ENCODE results near the gene CBR1. TPM values are rescaled to one million over a fixed set of nuclear protein-coding genes. Genes with fewer than 3 reads are reported as not detected.

CBR1 gene
- total and polyA plus RNA-seq, 9 donors = 29.7 to 80.6 (median 44.0) TPM

DNA sequence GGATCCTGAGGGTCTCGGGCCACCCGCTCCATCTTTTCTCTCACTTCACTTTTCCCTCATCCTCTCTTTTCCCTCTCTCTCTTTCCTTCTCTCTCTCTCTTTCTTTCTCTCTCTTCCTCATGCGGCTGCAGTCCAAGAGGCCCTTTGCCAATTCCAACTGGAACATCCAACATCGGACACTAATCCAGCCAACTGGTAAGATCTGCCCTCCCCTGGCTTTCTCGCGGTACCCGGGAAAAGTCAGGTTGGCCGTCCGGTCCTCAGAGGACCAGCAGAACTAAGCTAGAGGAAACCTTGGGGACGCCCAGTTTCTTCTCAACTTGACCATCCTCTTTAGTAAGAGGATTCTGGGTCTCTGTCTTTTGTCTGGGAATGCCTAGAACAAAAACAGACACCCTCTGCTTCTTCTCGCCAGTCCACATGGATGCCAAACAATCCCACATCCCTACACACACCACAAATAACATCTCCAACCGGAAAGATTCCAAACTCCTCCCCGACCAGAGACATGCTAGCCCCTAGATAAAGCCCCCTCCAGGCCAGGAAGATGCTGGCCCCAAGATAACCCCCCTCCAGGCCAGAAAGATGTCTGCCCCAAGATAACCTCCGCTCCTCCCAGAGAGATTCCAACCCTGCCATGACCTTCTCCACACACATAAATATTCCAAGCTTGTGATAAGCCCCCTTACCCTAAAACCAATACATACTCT is 6.3 kb upstream of the CBR1 start:
- no peak for DNase-seq
- WGBS, 3 donors = 78 to 79% (median 78%) methylated on average over 14 of the region's 14 CpGs
- TF ChIP-seq POLR2A (IDR thresholded peaks at IDR 0.05) (no peak), EP300 (IDR thresholded peaks at IDR 0.05) (no peak)
- TF ChIP-seq, protein P1, sequence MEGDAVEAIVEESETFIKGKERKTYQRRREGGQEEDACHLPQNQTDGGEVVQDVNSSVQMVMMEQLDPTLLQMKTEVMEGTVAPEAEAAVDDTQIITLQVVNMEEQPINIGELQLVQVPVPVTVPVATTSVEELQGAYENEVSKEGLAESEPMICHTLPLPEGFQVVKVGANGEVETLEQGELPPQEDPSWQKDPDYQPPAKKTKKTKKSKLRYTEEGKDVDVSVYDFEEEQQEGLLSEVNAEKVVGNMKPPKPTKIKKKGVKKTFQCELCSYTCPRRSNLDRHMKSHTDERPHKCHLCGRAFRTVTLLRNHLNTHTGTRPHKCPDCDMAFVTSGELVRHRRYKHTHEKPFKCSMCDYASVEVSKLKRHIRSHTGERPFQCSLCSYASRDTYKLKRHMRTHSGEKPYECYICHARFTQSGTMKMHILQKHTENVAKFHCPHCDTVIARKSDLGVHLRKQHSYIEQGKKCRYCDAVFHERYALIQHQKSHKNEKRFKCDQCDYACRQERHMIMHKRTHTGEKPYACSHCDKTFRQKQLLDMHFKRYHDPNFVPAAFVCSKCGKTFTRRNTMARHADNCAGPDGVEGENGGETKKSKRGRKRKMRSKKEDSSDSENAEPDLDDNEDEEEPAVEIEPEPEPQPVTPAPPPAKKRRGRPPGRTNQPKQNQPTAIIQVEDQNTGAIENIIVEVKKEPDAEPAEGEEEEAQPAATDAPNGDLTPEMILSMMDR (IDR thresholded peaks at IDR 0.05) = no peak

DNA sequence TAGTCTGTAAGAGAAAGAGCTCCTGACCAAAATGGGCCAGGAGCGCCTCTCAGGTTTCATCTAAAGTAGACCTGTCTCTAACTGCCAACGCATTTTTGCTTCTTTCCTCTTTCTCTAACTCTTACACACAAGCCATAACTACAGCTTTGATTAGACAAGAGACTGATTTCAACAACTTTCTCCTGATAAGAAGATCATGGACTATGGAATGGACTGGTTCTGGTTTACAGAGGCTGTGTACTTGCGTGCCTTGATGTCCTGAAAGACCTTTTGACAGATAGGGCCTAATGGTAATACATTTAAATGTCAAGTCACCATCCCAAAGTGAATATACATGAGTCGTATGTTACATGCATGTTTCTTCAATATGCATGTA is 5.8 kb upstream of the CBR1 start:
- 82 to 87% (median 83%) methylated on average over 4 of the region's 4 CpGs for WGBS, 3 donors
- intact Hi-C loops (cut with DNase I) = loop anchor here in 1 of 4 donors (10.0 kb wide), 1 partner anchor 51 kb away; no protein-coding TSS in a partner anchor
- no peak for TF ChIP-seq EP300 (IDR thresholded peaks at IDR 0.05)
- Histone ChIP-seq H3K27ac (no peak overlapping the region), H3K4me1 (ENCODE audit: insufficient read depth) (peaks cover 2% of the 10 kb centered on the region), H3K27me3 (no peaks in the 10 kb centered on the region), H3K9me3 (no peaks in the 10 kb centered on the region), H3K4me3 (no peak overlapping the region), H3K36me3 (no peaks in the 10 kb centered on the region)
- DNase-seq = no peak

More for the DNA sequence above, 6.3 kb upstream of the CBR1 start:
- no peaks in the 10 kb centered on the region for H3K36me3 ChIP-seq
- H3K27me3 ChIP-seq = no peaks in the 10 kb centered on the region
- no peak overlapping the region for H3K27ac ChIP-seq
- intact Hi-C loops (cut with DNase I) = loop anchor here in 1 of 4 donors (10.0 kb wide), 1 partner anchor 51 kb away; no protein-coding TSS in a partner anchor
- peaks cover 2% of the 10 kb centered on the region for H3K4me1 ChIP-seq (ENCODE audit: insufficient read depth)
- H3K4me3 ChIP-seq = no peak overlapping the region
- no peaks in the 10 kb centered on the region for H3K9me3 ChIP-seq

DNA sequence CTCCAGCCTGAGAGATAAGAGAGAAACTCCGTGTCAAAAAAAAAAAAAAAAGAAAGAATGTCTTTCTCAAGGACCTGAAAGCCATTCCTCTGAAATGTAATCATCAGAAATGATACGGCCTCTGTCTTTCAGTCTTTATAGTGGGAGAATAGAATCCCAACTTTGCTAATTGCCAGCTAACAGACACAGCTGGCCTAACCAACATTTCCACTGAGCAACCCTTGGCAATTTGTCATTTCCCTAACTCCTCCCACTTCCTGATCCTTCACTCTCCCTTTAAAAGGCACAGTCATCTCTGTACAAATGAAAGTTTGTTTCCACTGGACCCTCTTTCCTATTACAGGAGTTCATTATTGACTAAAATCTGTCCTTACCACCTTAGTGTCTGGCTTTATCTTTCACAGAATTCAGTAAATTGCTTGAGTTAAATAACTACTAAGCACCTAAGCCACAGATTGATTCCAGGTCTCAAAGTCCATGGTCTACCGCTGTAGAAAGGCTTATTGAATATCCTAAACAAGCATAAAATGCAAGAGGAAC is 4.3 kb upstream of the CBR1 start:
- no peak overlapping the region for H3K27ac ChIP-seq
- intact Hi-C loops (cut with DNase I) = loop anchor here in 1 of 4 donors (10.0 kb wide), 1 partner anchor 49 kb away; no protein-coding TSS in a partner anchor
- H3K4me1 ChIP-seq (ENCODE audit: insufficient read depth) = peaks cover 4% of the 10 kb centered on the region
- DNase-seq = no peak
- H3K27me3 ChIP-seq = no peaks in the 10 kb centered on the region
- H3K9me3 ChIP-seq = no peaks in the 10 kb centered on the region
- no peak overlapping the region for H3K4me3 ChIP-seq
- TF ChIP-seq, protein P1 (IDR thresholded peaks at IDR 0.05) = no peak
- no peak for TF ChIP-seq POLR2A (IDR thresholded peaks at IDR 0.05)
- TF ChIP-seq EP300 (IDR thresholded peaks at IDR 0.05) = no peak
- no peaks in the 10 kb centered on the region for H3K36me3 ChIP-seq
- 32 to 72% (median 51%) methylated on average over 3 of the region's 3 CpGs for WGBS, 3 donors

DNA sequence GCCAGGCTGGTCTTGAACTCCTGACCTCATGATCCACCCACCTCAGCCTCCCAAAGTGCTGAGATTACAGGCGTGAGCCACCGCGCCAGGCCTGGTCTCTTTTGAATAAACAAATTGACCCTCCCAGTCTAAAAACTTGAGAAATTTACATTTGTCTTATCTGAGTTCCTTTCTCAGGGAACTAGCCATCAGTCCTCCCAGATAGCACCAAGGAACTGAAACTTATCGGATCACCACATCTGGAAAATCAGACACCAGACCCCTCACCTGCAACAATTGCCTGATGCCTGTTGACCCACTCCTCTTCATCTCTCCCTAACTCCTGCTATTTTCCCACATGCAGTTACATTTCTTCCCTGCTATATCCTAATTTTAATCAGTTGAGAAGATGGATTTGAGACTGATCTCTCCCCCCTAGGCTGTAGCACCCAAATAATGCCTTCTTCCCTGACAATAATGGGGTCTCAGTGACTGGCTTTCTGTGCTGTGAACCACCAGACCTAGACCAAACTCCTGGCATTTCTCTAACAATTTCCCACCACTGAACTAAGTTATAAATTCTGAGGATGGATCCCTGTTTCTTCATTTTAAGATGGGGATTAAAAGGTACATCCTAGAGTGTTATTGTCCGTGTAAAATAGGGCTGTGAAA is 951 bp upstream of the CBR1 start:
- peaks cover 14% of the 10 kb centered on the region for H3K4me1 ChIP-seq (ENCODE audit: insufficient read depth)
- no peak overlapping the region for H3K4me3 ChIP-seq
- no peaks in the 10 kb centered on the region for H3K9me3 ChIP-seq
- H3K36me3 ChIP-seq = no peaks in the 10 kb centered on the region
- no peak for DNase-seq
- H3K27me3 ChIP-seq = no peaks in the 10 kb centered on the region
- H3K27ac ChIP-seq = peak overlapping the region in 1 of 2 donors; percentile 75
- intact Hi-C loops (cut with DNase I) = loop anchor here in 1 of 4 donors (10.0 kb wide), 1 partner anchor 46 kb away; no protein-coding TSS in a partner anchor
- no peak for TF ChIP-seq POLR2A (IDR thresholded peaks at IDR 0.05)
- TF ChIP-seq EP300 (IDR thresholded peaks at IDR 0.05) = no peak
- TF ChIP-seq, protein P1 (IDR thresholded peaks at IDR 0.05) = no peak
- WGBS, 3 donors = 89 to 94% (median 93%) methylated on average over 5 of the region's 5 CpGs
